OCI-LY1 (cell line): ENCODE measurements around the gene MAP3K6.

Source experiments
- H2AFZ ChIP-seq: fragments of 200-600 bp; sonication (generic), shearing (Covaris generic); 2 replicates; pipeline ENCODE4 v1.6.0; 2014; ENCODE audit warnings: antibody characterized with exemption, mild to moderate bottlenecking, low read length
- H3F3A ChIP-seq: fragments of 200-600 bp; sonication (generic), shearing (Covaris generic); 2 replicates; pipeline ENCODE4 v1.6.0; 2014; ENCODE audit warnings: mild to moderate bottlenecking, antibody characterized with exemption, low read length, moderate library complexity; ENCODE audit not compliant: insufficient read depth
- H3K27ac ChIP-seq: fragments of 200-600 bp; sonication (generic); 2 replicates; pipeline ENCODE4 v1.5.1; 2014; ENCODE audit warnings: low read length, mixed run types, mild to moderate bottlenecking, low read depth; ENCODE audit not compliant: poor library complexity, severe bottlenecking
- H3K27me3 ChIP-seq: fragments of 200-600 bp; sonication (generic); 2 replicates; pipeline ENCODE4 v1.6.0; 2014; ENCODE audit warnings: antibody characterized with exemption, mild to moderate bottlenecking, low read length, moderate library complexity; ENCODE audit not compliant: insufficient read depth
- H3K36me3 ChIP-seq: fragments of 200-600 bp; sonication (generic); 2 replicates; pipeline ENCODE4 v1.6.1; 2014; ENCODE audit warnings: mild to moderate bottlenecking, antibody characterized with exemption, low read length, moderate library complexity, mixed read lengths; ENCODE audit not compliant: insufficient read depth
- H3K4me1 ChIP-seq: fragments of 200-600 bp; sonication (generic); 2 replicates; pipeline ENCODE4 v1.5.1; 2014; ENCODE audit warnings: mild to moderate bottlenecking, low read length, moderate library complexity; ENCODE audit not compliant: insufficient read depth, severe bottlenecking
- H3K4me2 ChIP-seq: fragments of 200-600 bp; sonication (generic), shearing (Covaris generic); 2 replicates; pipeline ENCODE4 v1.6.1; 2014; ENCODE audit warnings: low read length
- H3K4me3 ChIP-seq: fragments of 200-600 bp; sonication (generic); 2 replicates; pipeline ENCODE4 v1.5.1; 2014; ENCODE audit warnings: low read length, low read depth, mild to moderate bottlenecking, mixed read lengths; ENCODE audit not compliant: poor library complexity, severe bottlenecking
- H3K79me2 ChIP-seq: fragments of 200-600 bp; shearing (Covaris generic); 2 replicates; pipeline ENCODE4 v1.6.1; 2016; ENCODE audit warnings: mixed run types, low read length, mixed read lengths; ENCODE audit not compliant: insufficient read depth
- H3K9ac ChIP-seq: fragments of 200-600 bp; sonication (generic), shearing (Covaris generic); 2 replicates; pipeline ENCODE4 v1.6.1; 2014; ENCODE audit warnings: mild to moderate bottlenecking, low read length, mixed read lengths
- H3K9me2 ChIP-seq: fragments of 200-600 bp; sonication (generic), shearing (Covaris generic); 2 replicates; pipeline ENCODE4 v1.6.1; 2014; ENCODE audit warnings: low read depth, mild to moderate bottlenecking, low read length, mixed read lengths
- H3K9me3 ChIP-seq: fragments of 200-600 bp; shearing (Covaris generic); 2 replicates; pipeline ENCODE4 v1.6.1; 2014; ENCODE audit warnings: low read length, mixed read lengths
- H4K20me1 ChIP-seq: fragments of 200-600 bp; sonication (generic), shearing (Covaris generic); 2 replicates; pipeline ENCODE4 v1.6.0; 2016; ENCODE audit warnings: mild to moderate bottlenecking, low read length; ENCODE audit not compliant: insufficient read depth
- CTCF ChIP-seq: fragments of 200-600 bp; sonication (generic), shearing (Covaris generic); IDR thresholded peaks from 2 replicates; pipeline ENCODE4 v1.5.1; 2017; ENCODE audit warnings: mild to moderate bottlenecking, antibody characterized with exemption, low read length, moderate library complexity, mixed read lengths
- EZH2 ChIP-seq: fragments of 200-600 bp; sonication (generic), shearing (Covaris generic); IDR thresholded peaks from 2 replicates; pipeline ENCODE4 v1.8.0; 2017; ENCODE audit warnings: borderline replicate concordance, mixed run types, mild to moderate bottlenecking, antibody characterized with exemption, low read length, moderate library complexity, mixed read lengths

Gene MAP3K6

GRCh38 chr1:27349784-27350662 lies 16.7 kb downstream of the MAP3K6 start:
- no peak overlapping the region for H2AFZ ChIP-seq
- no peaks in the 10 kb centered on the region for H4K20me1 ChIP-seq
- no peaks in the 10 kb centered on the region for H3K9me2 ChIP-seq
- no peak overlapping the region for H3K4me2 ChIP-seq
- H3K9ac ChIP-seq = no peak overlapping the region
- H3K27ac ChIP-seq = no peak overlapping the region
- H3K36me3 ChIP-seq = no peaks in the 10 kb centered on the region
- no peaks in the 10 kb centered on the region for H3K9me3 ChIP-seq
- H3K79me2 ChIP-seq = no peaks in the 10 kb centered on the region
- H3K27me3 ChIP-seq = no peaks in the 10 kb centered on the region
- peaks cover 7% of the 10 kb centered on the region for H3K4me1 ChIP-seq
- TF ChIP-seq EZH2 = no peak
- no peak for TF ChIP-seq CTCF
- H3F3A ChIP-seq = no peaks in the 10 kb centered on the region
- no peak overlapping the region for H3K4me3 ChIP-seq

- Histone ChIP-seq H3F3A (no peaks in the 10 kb centered on the region), H3K4me1 (peaks cover 7% of the 10 kb centered on the region), H3K9me2 (no peaks in the 10 kb centered on the region), H3K27me3 (no peaks in the 10 kb centered on the region), H3K4me3 (peak overlapping the region; percentile 57), H3K79me2 (no peaks in the 10 kb centered on the region), H3K9ac (peak overlapping the region; percentile 64; the same call in 1 of the 2 replicates), H2AFZ (0 out of 2 replicates have a peak overlapping the region, but pooled peaks have one; percentile 12), H3K4me2 (peak overlapping the region; percentile 77), H4K20me1 (no peaks in the 10 kb centered on the region), H3K27ac (no peak overlapping the region), H3K9me3 (no peaks in the 10 kb centered on the region), H3K36me3 (no peaks in the 10 kb centered on the region)
- TF ChIP-seq EZH2 = no peak
Measured at GRCh38 chr1:27348861-27349783, 17.6 kb downstream of the MAP3K6 start.

GRCh38 chr1:27346991-27347624 lies 19.7 kb downstream of the MAP3K6 start:
- H3K79me2 ChIP-seq = no peaks in the 10 kb centered on the region
- H3K36me3 ChIP-seq = no peaks in the 10 kb centered on the region
- H3K27me3 ChIP-seq = no peaks in the 10 kb centered on the region
- no peaks in the 10 kb centered on the region for H3F3A ChIP-seq
- TF ChIP-seq EZH2 (no peak), CTCF (no peak)
- H3K4me2 ChIP-seq = no peak overlapping the region
- H3K9me3 ChIP-seq = no peaks in the 10 kb centered on the region
- H4K20me1 ChIP-seq = no peaks in the 10 kb centered on the region
- H3K4me3 ChIP-seq = no peak overlapping the region
- no peaks in the 10 kb centered on the region for H3K9me2 ChIP-seq
- H3K9ac ChIP-seq = no peak overlapping the region
- peaks cover 25% of the 10 kb centered on the region for H3K4me1 ChIP-seq
- H2AFZ ChIP-seq = no peak overlapping the region
- H3K27ac ChIP-seq = no peak overlapping the region
